HL-60 (cell line): Measurements from ENCODE around the gene LCN15.

ENCODE experiments used
- GABPA ChIP-seq: IDR thresholded peaks from 2 replicates; pipeline ENCODE4 v1.6.1; 2012; ENCODE audit warnings: low read depth
- POLR2AphosphoS5 ChIP-seq: IDR thresholded peaks from 2 replicates; pipeline ENCODE4 v1.6.1; 2012; ENCODE audit warnings: low read depth
- TF ChIP-seq, protein P1 (sequence below): IDR thresholded peaks from one replicate; pipeline ENCODE4 v1.5.1; 2011; ENCODE audit warnings: low read length, control low read depth, inconsistent platforms; ENCODE audit not compliant: insufficient read depth
- TF ChIP-seq, protein P2 (sequence below): IDR thresholded peaks from 2 replicates; pipeline ENCODE4 v1.6.1; 2012; ENCODE audit warnings: low read depth; ENCODE audit not compliant: insufficient replicate concordance

DNA sequence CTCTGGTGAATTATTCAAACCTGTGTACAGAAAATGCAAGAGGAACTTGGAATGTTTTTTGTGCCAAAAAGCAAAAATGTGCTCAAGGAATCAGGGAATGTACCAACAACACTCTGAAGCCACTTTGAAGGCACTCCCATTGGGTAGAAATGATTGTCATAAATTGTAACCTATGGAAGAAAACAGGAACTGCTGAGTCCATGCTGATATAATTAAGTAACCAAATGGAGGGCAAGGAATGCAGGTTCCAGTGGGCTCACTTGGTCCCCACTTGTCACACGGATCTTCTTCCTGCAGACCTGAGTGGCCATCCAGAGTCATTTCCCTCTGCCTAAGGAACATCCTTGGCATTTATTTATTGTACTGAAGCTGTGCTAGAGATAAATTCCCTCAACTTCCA is 13.1 kb downstream of the LCN15 start:
- TF ChIP-seq, protein P1, sequence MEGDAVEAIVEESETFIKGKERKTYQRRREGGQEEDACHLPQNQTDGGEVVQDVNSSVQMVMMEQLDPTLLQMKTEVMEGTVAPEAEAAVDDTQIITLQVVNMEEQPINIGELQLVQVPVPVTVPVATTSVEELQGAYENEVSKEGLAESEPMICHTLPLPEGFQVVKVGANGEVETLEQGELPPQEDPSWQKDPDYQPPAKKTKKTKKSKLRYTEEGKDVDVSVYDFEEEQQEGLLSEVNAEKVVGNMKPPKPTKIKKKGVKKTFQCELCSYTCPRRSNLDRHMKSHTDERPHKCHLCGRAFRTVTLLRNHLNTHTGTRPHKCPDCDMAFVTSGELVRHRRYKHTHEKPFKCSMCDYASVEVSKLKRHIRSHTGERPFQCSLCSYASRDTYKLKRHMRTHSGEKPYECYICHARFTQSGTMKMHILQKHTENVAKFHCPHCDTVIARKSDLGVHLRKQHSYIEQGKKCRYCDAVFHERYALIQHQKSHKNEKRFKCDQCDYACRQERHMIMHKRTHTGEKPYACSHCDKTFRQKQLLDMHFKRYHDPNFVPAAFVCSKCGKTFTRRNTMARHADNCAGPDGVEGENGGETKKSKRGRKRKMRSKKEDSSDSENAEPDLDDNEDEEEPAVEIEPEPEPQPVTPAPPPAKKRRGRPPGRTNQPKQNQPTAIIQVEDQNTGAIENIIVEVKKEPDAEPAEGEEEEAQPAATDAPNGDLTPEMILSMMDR = no peak
- no peak for TF ChIP-seq POLR2AphosphoS5
- TF ChIP-seq, protein P2, sequence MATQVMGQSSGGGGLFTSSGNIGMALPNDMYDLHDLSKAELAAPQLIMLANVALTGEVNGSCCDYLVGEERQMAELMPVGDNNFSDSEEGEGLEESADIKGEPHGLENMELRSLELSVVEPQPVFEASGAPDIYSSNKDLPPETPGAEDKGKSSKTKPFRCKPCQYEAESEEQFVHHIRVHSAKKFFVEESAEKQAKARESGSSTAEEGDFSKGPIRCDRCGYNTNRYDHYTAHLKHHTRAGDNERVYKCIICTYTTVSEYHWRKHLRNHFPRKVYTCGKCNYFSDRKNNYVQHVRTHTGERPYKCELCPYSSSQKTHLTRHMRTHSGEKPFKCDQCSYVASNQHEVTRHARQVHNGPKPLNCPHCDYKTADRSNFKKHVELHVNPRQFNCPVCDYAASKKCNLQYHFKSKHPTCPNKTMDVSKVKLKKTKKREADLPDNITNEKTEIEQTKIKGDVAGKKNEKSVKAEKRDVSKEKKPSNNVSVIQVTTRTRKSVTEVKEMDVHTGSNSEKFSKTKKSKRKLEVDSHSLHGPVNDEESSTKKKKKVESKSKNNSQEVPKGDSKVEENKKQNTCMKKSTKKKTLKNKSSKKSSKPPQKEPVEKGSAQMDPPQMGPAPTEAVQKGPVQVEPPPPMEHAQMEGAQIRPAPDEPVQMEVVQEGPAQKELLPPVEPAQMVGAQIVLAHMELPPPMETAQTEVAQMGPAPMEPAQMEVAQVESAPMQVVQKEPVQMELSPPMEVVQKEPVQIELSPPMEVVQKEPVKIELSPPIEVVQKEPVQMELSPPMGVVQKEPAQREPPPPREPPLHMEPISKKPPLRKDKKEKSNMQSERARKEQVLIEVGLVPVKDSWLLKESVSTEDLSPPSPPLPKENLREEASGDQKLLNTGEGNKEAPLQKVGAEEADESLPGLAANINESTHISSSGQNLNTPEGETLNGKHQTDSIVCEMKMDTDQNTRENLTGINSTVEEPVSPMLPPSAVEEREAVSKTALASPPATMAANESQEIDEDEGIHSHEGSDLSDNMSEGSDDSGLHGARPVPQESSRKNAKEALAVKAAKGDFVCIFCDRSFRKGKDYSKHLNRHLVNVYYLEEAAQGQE = no peak
- TF ChIP-seq GABPA = no peak
